GM21423 (cell line): ENCODE data around the gene CCNDBP1.
"Not testable (repeated sequence)": the region's sequence is repeated elsewhere in the genome, so short reads cannot be mapped to it uniquely, and the experiment has no call there.

ENCODE experiments used
- ATAC-seq: cut with Tn5 transposase; IDR thresholded peaks from one replicate; pipeline ENCODE4 v1.9.1; 2021; ENCODE audit warnings: mild to moderate bottlenecking, moderate library complexity; ENCODE audit not compliant: unreplicated experiment

Gene CCNDBP1

DNA sequence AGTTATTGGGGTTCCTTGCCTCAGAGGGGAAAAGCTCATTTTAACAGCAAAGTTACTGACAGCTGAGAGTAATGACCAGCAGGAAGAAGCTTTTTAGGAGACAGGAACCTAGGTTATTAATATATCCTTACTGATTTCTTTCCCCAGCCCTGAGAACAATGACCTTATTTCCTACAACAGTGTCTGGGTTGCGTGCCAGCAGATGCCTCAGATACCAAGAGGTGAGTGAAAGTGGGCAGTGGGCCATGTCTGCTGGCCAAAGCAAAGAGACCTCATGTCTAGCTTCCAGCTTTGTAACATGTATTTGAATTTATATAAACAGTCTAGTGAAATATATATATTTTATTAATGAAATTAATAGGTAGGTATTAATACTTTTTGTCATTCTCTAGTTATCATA is 5.0 kb downstream of the CCNDBP1 start:
- ATAC-seq = no peak

GRCh38 chr15:43193710-43194109 is 8.5 kb downstream of the CCNDBP1 start:
- no peak for ATAC-seq

DNA sequence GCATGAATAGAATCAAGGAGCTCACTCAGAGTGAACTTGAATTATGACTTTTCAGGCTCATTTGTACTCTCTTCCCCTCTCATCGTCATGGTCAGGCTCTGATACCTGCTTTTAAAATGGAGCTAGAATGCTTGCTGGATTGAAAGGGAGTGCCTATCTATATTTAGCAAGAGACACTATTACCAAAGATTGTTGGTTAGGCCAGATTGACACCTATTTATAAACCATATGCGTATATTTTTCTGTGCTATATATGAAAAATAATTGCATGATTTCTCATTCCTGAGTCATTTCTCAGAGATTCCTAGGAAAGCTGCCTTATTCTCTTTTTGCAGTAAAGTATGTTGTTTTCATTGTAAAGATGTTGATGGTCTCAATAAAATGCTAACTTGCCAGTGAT is 9.6 kb downstream of the CCNDBP1 start:
- ATAC-seq = no peak

GRCh38 chr15:43196760-43197548 is 11.8 kb downstream of the CCNDBP1 start:
- ATAC-seq = no peak

- not testable (repeated sequence) for ATAC-seq
Observed at GRCh38 chr15:43197773-43198172, 12.6 kb downstream of the CCNDBP1 start.

GRCh38 chr15:43198556-43198955 is 13.4 kb downstream of the CCNDBP1 start:
- ATAC-seq = not testable (repeated sequence)

GRCh38 chr15:43198992-43199391 is 13.8 kb downstream of the CCNDBP1 start:
- ATAC-seq = no peak

DNA sequence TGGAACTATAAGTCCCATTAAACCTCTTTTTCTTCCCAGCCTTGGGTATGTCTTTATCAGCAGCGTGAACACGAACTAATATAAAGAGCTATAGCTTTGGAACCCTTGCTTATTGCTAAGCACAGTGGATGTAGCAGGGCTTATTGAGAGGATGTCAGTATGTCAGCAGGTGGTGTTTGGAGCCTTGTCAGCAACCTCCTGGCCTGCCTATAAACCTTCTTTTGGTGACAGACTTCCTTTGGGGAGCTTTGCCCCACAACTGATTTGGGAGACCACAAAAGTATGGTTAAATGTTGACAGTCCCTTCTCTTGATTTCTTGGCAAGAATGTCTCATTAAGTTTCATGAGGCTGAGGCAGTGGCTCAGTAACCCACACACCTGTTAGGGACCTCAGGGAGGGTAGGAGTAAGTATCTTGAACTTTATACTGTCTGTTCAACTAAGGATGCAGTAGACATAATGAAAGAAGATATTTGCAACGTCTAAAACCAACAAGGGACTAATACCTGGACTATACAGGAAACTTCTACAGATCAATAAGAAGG is 14.8 kb downstream of the CCNDBP1 start:
- no peak for ATAC-seq

- ATAC-seq = no peak
Observed at GRCh38 chr15:43204016-43204901, 19.1 kb downstream of the CCNDBP1 start.

- no peak for ATAC-seq
Observed at GRCh38 chr15:43206054-43206453, 20.9 kb downstream of the CCNDBP1 start.

DNA sequence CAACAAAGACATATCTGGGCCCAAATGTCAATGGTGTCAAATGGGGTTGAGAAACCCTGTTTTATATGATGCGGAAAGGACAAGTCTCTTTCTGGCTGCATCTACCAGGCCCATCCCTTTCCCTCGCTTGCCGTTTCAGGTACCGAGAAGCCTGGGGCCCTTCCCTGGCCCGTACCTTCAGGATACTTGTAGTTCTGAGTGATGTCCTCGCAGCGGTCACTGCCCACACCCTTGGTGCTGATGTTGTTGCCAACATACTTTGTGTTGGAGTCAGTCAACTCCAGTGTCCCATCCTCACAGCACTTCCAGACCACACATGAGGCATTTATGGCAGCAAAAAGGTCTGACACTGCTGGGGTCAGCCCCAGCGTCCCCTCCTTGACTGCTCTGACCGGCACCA is 21.8 kb downstream of the CCNDBP1 start:
- ATAC-seq = no peak

GRCh38 chr15:43208052-43209002 is 23.1 kb downstream of the CCNDBP1 start:
- no peak for ATAC-seq

GRCh38 chr15:43209059-43209824 is 24.0 kb downstream of the CCNDBP1 start:
- ATAC-seq = no peak

DNA sequence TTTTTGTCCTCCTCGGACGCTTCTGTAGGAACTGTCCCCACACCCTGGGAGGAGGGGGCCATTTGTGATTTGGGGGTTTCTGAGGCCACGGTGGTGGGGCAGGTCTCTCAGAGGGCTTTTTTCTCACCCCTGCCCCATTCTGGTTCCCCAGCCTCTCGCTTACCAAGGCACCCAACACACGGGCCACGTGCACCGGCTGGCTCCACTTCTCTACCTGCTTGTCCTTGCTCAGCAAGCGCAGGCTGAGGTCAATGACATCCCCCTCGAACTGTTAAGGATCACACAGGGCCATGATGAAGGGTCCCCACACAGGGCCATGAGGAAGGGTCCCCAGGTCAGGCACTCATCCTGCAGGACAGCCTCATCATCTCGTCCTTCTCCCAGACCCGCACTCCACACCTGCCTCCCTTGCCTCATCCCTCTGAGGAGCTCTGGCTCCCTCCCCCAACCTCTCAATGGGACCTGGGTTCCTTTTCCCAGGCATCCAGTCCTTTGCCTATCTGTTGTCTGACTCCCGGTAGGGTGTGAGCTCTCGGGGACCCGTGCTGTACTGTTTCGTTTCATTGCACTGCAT is 25.1 kb downstream of the CCNDBP1 start:
- no peak for ATAC-seq

- no peak for ATAC-seq
Observed at GRCh38 chr15:43210807-43211206, 25.6 kb downstream of the CCNDBP1 start.

DNA sequence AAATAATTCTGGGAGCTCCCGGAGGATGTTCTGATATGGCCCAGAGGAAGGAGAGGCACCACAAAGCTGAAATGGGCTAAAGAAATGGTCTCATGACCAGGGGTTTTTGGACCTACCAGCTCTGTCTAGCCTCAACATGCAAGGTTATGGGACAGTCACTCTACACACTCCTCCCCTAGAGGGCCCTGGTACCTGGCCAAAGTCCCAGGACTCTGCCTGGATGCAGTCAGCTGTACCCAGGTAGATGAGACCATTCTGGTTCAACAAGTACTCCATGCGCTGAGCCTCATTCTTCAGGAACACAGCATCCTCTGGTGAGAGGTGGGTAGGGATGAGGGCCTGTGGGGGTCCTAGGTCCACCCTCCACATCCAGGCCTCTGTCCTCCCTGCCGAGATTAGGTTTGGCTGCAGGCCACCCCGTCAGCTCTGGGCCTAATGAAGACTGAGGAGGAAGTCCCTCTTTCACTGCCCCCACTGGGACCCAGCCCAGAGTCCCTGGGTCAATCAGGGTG is 26.1 kb downstream of the CCNDBP1 start:
- no peak for ATAC-seq

DNA sequence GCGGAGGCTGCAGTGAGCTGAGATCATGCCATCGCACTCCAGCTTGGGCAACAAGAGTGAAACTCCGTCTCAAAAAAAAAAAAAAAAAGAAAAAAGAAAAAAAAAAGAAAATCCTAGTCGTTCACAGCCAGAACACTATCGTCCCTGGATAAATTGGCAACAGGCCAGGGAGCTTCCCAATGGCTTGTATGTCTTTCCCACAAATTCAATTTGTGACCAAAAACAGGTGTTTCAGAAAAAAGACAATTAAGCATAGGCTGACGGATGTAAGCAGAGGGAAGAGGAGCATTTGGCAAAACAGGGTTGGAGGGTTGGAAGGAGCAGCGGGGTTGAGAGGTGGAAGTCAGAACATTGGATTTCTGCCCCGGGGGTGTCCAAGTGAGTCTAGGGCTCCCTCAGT is 27.1 kb downstream of the CCNDBP1 start:
- ATAC-seq = no peak

DNA sequence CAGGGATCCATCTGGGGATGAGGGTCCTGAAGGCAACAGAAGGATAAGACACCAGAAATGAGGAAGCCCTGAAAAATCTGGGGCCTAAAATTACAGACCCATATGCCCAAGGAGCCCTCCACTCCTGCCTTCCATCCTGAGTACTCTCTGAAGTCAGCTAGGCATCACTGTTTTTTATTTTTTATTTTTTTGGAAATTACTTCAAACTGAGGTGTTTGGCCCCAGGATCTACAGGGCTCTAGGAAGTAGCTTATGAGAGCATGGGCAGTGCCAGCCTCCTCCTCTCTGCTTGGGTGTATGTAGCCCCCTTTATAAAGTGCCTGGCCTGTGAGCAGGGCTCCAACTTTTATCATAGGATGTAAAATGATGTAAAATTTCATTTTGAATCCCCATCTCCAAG is 27.7 kb downstream of the CCNDBP1 start:
- ATAC-seq = no peak

GRCh38 chr15:43213466-43213865 is 28.3 kb downstream of the CCNDBP1 start:
- no peak for ATAC-seq
